ENCODE measurements around the gene MBNL2. TPM values are rescaled to one million over a fixed set of nuclear protein-coding genes. Genes with fewer than 3 reads are reported as not detected.

MBNL2 gene
- total and polyA plus RNA-seq, 2 experiments from 2014 or later, result 46.7 to 79.5 TPM

GRCh38 chr13:97306645-97307044 is 84.5 kb downstream of the MBNL2 start:
- peaks cover 26% of the 10 kb centered on the region for H3K4me1 ChIP-seq (ENCODE audit: insufficient read depth)
- no peaks in the 10 kb centered on the region for H3K27me3 ChIP-seq (replicated peaks; ENCODE audit: insufficient read depth)
- H3K9ac ChIP-seq, result no peak overlapping the region
- H3F3A ChIP-seq (ENCODE audit: insufficient read depth), result peaks cover 30% of the 10 kb centered on the region
- no peak overlapping the region for H3K4me2 ChIP-seq (ENCODE audit: unreplicated experiment)
- DNase-seq, result no peak
- H3K27ac ChIP-seq, result no peak overlapping the region
- H3K9me3 ChIP-seq (ENCODE audit: low read depth), result no peaks in the 10 kb centered on the region
- no peak overlapping the region for H2AFZ ChIP-seq
- no peaks in the 10 kb centered on the region for H4K20me1 ChIP-seq (ENCODE audit: insufficient read depth)
- H3K4me3 ChIP-seq, result no peak overlapping the region
- TF ChIP-seq EZH2 (IDR thresholded peaks at IDR 0.05; ENCODE audit: insufficient read depth, poor library complexity, severe bottlenecking), result no peak
- no peak for TF ChIP-seq EZH2phosphoT487 (IDR thresholded peaks at IDR 0.05; ENCODE audit: insufficient read depth, low read depth)
- in situ Hi-C loops (cut with MboI), result no loop called here
- no peaks in the 10 kb centered on the region for H3K9me2 ChIP-seq (ENCODE audit: insufficient read depth)
- no peaks in the 10 kb centered on the region for H3K36me3 ChIP-seq (ENCODE audit: low read depth)
- H3K79me2 ChIP-seq (ENCODE audit: insufficient read depth), result peaks cover 86% of the 10 kb centered on the region

GRCh38 chr13:97307118-97307881 is 85.2 kb downstream of the MBNL2 start:
- Histone ChIP-seq H3F3A (ENCODE audit: insufficient read depth) (peaks cover 30% of the 10 kb centered on the region), H3K4me3 (peak overlapping the region; percentile 31), H3K4me1 (ENCODE audit: insufficient read depth) (peaks cover 26% of the 10 kb centered on the region), H3K9me2 (ENCODE audit: insufficient read depth) (no peaks in the 10 kb centered on the region), H3K27ac (peak overlapping the region; percentile 54), H4K20me1 (ENCODE audit: insufficient read depth) (no peaks in the 10 kb centered on the region), H3K4me2 (ENCODE audit: unreplicated experiment) (peak overlapping the region; percentile 59), H3K9me3 (ENCODE audit: low read depth) (no peaks in the 10 kb centered on the region), H2AFZ (no peak overlapping the region), H3K36me3 (ENCODE audit: low read depth) (no peaks in the 10 kb centered on the region), H3K27me3 (replicated peaks; ENCODE audit: insufficient read depth) (no peaks in the 10 kb centered on the region), H3K79me2 (ENCODE audit: insufficient read depth) (peaks cover 86% of the 10 kb centered on the region), H3K9ac (peak overlapping the region; percentile 16)
- DNase-seq, result peak; percentile 84
- TF ChIP-seq EZH2 (IDR thresholded peaks at IDR 0.05; ENCODE audit: insufficient read depth, poor library complexity, severe bottlenecking) (no peak), EZH2phosphoT487 (IDR thresholded peaks at IDR 0.05; ENCODE audit: insufficient read depth, low read depth) (no peak)
- WGBS, 2 experiments (ENCODE audit: low coverage in 1 of 2, low lambda C conversion rate in 2 of 2, missing lambda C conversion rate in 2 of 2), result 55 to 56% methylated on average over 7 of the region's 7 CpGs
- in situ Hi-C loops (cut with MboI), result no loop called here

GRCh38 chr13:97307882-97308624 is 85.9 kb downstream of the MBNL2 start:
- Histone ChIP-seq H4K20me1 (ENCODE audit: insufficient read depth) (no peaks in the 10 kb centered on the region), H3K27ac (peak overlapping the region; percentile 54), H3K4me2 (ENCODE audit: unreplicated experiment) (peak overlapping the region; percentile 59), H3K9me2 (ENCODE audit: insufficient read depth) (no peaks in the 10 kb centered on the region), H3K9me3 (ENCODE audit: low read depth) (no peaks in the 10 kb centered on the region), H3K27me3 (replicated peaks; ENCODE audit: insufficient read depth) (no peaks in the 10 kb centered on the region), H2AFZ (no peak overlapping the region), H3K36me3 (ENCODE audit: low read depth) (no peaks in the 10 kb centered on the region), H3K79me2 (ENCODE audit: insufficient read depth) (peaks cover 86% of the 10 kb centered on the region), H3F3A (ENCODE audit: insufficient read depth) (peaks cover 30% of the 10 kb centered on the region), H3K9ac (peak overlapping the region; percentile 16), H3K4me1 (ENCODE audit: insufficient read depth) (peaks cover 26% of the 10 kb centered on the region), H3K4me3 (peak overlapping the region; percentile 31)
- peak; percentile 62 for DNase-seq
- TF ChIP-seq EZH2phosphoT487 (IDR thresholded peaks at IDR 0.05; ENCODE audit: insufficient read depth, low read depth), result no peak
- TF ChIP-seq EZH2 (IDR thresholded peaks at IDR 0.05; ENCODE audit: insufficient read depth, poor library complexity, severe bottlenecking), result no peak
- in situ Hi-C loops (cut with MboI), result no loop called here
- WGBS, 2 experiments (ENCODE audit: low coverage in 1 of 2, low lambda C conversion rate in 2 of 2, missing lambda C conversion rate in 2 of 2), result 33% methylated on average over 3 of the region's 3 CpGs

- Histone ChIP-seq H3K4me2 (ENCODE audit: unreplicated experiment) (peak overlapping the region; percentile 59), H3K4me3 (0 out of 2 replicates have a peak overlapping the region, but pooled peaks have one; percentile 31), H3K27me3 (replicated peaks; ENCODE audit: insufficient read depth) (no peaks in the 10 kb centered on the region), H4K20me1 (ENCODE audit: insufficient read depth) (no peaks in the 10 kb centered on the region), H3K27ac (peak overlapping the region; percentile 54), H3K9me3 (ENCODE audit: low read depth) (no peaks in the 10 kb centered on the region), H3K4me1 (ENCODE audit: insufficient read depth) (peaks cover 26% of the 10 kb centered on the region), H3F3A (ENCODE audit: insufficient read depth) (peaks cover 30% of the 10 kb centered on the region), H3K36me3 (ENCODE audit: low read depth) (no peaks in the 10 kb centered on the region), H3K79me2 (ENCODE audit: insufficient read depth) (peaks cover 86% of the 10 kb centered on the region), H2AFZ (no peak overlapping the region), H3K9me2 (ENCODE audit: insufficient read depth) (no peaks in the 10 kb centered on the region), H3K9ac (peak overlapping the region; percentile 16; the same call in 1 of the 2 replicates)
- WGBS, 2 experiments (ENCODE audit: low coverage in 1 of 2, low lambda C conversion rate in 2 of 2, missing lambda C conversion rate in 2 of 2), result 66 to 70% methylated on average over 5 of the region's 5 CpGs
- TF ChIP-seq EZH2phosphoT487 (IDR thresholded peaks at IDR 0.05; ENCODE audit: insufficient read depth, low read depth) (no peak), EZH2 (IDR thresholded peaks at IDR 0.05; ENCODE audit: insufficient read depth, poor library complexity, severe bottlenecking) (no peak)
- in situ Hi-C loops (cut with MboI), result no loop called here
- DNase-seq, result peak; percentile 38
Observed at GRCh38 chr13:97308735-97309429, 86.7 kb downstream of the MBNL2 start.
